Endometrium (tissue), 2 donors: ENCODE data around the gene ST6GALNAC3.
"Not testable (repeated sequence)": the region's sequence is repeated elsewhere in the genome, so short reads cannot be mapped to it uniquely, and the experiment has no call there.

ENCODE experiments used
- FAIRE-seq: peaks from 2 replicates; lab custom pipeline; 2012; peaks lifted over from hg19 to GRCh38; lab: Jason Lieb, UNC
- donor health status: control.
- donor health status: control.

Gene ST6GALNAC3

GRCh38 chr1:76106719-76107235 is 32.2 kb downstream of the ST6GALNAC3 start:
- FAIRE-seq: no peak

GRCh38 chr1:76109404-76109803 is 34.9 kb downstream of the ST6GALNAC3 start:
- FAIRE-seq: no peak

- no peak for FAIRE-seq
These were observed 35.5 kb downstream of the ST6GALNAC3 start for GRCh38 chr1:76109901-76110560.

GRCh38 chr1:76110666-76111065 is 36.1 kb downstream of the ST6GALNAC3 start:
- no peak for FAIRE-seq

- not testable (repeated sequence) for FAIRE-seq
These were observed 37.8 kb downstream of the ST6GALNAC3 start for GRCh38 chr1:76112321-76112720.

DNA sequence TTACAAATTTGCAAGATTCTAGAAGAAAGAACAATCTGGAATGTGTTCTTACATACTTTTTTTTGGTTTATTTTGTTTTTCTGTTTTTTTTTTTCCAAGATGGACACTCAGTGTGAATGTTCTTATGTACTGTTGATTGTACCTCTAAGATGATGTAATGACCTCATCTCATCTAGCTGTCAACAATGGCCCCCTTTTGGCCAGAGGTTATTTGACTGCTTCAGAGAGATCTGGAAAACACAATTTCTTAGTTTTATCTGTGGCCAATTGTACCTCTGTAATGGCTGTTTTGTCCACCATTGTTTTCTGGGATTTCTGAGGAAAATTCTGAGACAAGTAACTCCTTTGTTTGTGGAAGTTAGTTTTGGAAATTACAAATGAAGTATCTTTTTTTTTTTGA is 38.9 kb downstream of the ST6GALNAC3 start:
- FAIRE-seq: no peak

- no peak for FAIRE-seq
These were observed 40.6 kb downstream of the ST6GALNAC3 start for GRCh38 chr1:76115171-76115570.

GRCh38 chr1:76121850-76122249 is 47.3 kb downstream of the ST6GALNAC3 start:
- no peak for FAIRE-seq

- FAIRE-seq: no peak
These were observed 47.7 kb downstream of the ST6GALNAC3 start for GRCh38 chr1:76122271-76122670.

GRCh38 chr1:76123411-76124064 is 49.0 kb downstream of the ST6GALNAC3 start:
- FAIRE-seq: not testable (repeated sequence)

DNA sequence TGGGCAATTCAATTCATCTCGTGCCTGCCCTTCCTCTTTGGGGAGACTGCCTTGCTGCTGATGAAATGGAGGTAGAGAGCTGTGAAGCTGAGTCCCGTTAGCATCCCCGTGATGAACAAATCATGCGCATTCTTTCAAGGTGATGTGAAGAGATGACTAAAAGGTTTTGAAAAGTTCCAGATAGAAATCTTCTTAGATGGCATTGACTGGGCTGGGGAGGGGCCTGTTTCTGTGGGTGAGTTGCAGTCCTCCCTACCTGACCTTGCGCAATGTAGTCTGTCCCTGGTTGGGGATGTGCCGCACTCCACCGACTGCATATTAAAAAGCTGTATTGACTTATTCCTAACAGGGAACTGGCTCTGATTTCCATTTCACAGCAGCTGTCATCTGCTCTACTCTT is 49.6 kb downstream of the ST6GALNAC3 start:
- FAIRE-seq: no peak

DNA sequence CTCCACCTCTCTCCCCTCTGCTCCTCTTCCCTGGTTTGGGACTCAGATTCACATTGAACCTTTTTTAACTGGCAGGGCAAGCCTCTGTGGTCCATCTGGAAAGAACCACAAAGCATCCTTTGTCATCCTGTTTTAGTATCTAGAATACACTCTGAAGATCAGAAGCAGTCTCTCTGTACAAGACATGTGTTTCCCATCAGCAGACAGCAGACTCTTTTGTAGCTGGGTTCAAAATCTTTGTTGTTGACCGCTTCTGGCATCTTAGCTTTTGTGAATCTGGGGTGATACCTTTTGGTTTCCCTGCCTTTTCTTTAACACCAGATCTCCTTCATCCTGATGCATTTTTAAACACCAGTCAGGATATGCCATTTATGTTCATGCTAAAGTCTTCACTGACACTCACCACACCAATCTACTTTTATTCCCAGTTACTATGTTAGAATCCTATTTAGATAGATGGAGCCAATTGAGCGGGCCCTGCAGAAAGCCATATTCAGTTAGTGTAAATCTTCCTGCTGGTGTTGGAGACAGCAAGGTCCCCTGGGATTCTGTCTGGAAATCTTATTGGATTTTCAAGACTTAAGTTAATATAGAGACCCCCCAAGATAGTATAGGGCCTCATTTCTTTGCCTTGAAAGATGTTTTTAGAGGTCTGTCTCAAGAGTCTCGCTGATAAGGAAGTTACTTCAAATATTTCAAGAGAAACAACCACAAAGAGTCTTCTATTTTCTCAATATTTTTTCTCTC is 51.1 kb downstream of the ST6GALNAC3 start:
- FAIRE-seq: no peak

DNA sequence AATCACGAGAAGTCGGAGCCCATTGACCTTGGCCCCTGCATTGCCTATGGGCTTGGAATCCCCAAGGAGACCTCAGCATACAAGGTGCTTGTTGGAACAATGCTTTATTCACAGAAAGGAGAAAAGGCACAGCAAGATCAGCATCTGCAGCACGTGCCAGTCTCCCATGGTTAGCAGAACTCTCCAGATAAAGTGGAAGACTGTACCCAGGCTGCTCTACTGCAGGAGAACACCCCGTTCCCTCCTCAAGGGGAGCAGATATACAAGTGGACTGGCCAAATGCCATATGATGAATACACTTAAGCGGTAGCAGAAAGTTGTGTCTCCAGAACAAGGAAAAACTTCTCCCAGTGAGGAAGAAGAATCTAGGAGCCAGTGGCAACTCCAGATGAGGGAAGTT is 53.5 kb downstream of the ST6GALNAC3 start:
- FAIRE-seq: no peak

- no peak for FAIRE-seq
These were observed 55.2 kb downstream of the ST6GALNAC3 start for GRCh38 chr1:76129731-76130130.

- FAIRE-seq: no peak
These were observed 56.4 kb downstream of the ST6GALNAC3 start for GRCh38 chr1:76130992-76131391.

GRCh38 chr1:76133977-76134376 is 59.4 kb downstream of the ST6GALNAC3 start:
- FAIRE-seq: no peak

DNA sequence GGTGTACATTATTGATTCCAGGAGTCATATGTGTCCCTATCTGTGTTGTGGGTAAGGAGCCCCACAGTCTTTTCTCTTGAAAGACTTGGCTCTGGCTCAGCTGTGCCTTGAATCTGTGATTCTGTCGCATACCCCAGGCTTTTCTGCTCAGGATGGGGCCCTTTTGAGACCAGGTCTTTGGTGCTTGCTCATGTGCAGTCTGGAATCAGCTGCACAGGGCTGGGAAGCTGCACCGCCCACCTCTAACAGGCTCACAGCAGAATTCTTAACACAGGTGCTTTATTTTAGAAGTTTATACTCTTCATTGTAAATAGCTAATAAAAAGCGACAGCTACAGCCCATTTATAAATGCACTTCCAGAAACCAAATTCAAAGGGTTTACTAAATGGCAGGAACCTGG is 61.3 kb downstream of the ST6GALNAC3 start:
- FAIRE-seq: no peak

- FAIRE-seq: no peak
These were observed 62.3 kb downstream of the ST6GALNAC3 start for GRCh38 chr1:76136894-76137293.

DNA sequence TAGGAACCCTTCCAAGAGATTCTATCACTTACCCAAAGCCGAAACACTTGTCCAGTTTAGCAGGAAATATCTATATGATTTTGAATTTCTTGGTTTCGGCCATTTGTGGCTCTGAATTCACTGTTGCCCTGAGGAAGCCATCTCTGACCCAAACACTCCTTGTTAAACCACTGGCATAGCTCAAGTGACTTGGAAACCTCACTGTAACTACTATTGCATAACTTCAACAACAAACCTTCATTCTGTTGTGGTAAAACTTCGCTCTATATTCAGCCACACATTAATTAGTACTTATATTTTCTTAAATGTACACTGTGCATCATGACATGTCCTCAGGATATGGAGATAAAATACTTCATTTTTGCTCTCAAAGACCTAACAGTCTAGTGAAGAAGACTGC is 63.2 kb downstream of the ST6GALNAC3 start:
- FAIRE-seq: no peak

DNA sequence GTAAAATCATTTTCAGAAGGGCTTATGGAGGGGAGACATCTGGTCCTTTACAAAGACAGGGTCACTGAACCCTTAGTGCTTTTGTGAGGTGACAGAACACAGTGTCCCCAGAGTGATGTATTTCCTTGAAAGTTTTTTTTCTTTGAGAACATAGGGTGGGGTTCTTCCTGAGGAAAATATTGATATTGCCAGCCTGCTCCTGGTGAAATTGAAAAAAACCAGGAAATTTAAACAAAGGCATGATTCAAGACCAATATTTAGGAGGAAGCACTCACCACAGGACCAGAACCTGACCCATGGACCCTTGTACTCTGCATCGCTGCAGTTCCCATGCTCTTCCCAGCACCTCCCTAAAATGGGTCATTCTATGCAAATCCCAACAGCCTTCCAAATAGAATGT is 63.7 kb downstream of the ST6GALNAC3 start:
- FAIRE-seq: no peak

DNA sequence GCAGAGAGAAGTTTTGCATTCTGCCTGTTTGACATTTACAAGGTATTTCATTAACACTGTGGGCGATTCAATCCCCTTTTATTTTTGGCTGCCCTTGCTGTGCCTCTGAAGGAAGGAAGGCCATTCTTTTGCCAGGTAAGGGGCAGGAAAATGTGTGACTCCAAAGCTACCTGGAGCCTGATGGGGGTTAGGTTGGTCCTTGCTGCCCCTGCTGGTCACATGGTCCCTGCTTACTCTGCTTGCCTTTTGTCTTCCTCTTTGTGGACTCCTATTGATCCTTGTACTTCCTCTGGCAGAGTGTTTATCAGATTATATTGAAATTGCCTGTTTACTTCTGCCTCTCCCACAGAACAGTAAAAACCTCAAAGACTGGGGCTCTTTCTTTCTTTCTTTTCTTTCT is 65.7 kb downstream of the ST6GALNAC3 start:
- FAIRE-seq: no peak

- no peak for FAIRE-seq
These were observed 67.4 kb downstream of the ST6GALNAC3 start for GRCh38 chr1:76141929-76142328.
